GM20000 (cell line): ENCODE data around the gene ZNF800.
"Not testable (repeated sequence)": the region's sequence is repeated elsewhere in the genome, so short reads cannot be mapped to it uniquely, and the experiment has no call there.

Experiments
- DNase-seq: peaks from one replicate; pipeline ENCODE4 v3.0.0; 2012; ENCODE audit warnings: low spot score
- TF ChIP-seq, protein P1 (sequence below): IDR thresholded peaks from 2 replicates; pipeline ENCODE4 v1.5.1; 2012; ENCODE audit warnings: mild to moderate bottlenecking, control low read depth; ENCODE audit errors: extremely low read depth, missing control alignments

ZNF800 gene, protein sequence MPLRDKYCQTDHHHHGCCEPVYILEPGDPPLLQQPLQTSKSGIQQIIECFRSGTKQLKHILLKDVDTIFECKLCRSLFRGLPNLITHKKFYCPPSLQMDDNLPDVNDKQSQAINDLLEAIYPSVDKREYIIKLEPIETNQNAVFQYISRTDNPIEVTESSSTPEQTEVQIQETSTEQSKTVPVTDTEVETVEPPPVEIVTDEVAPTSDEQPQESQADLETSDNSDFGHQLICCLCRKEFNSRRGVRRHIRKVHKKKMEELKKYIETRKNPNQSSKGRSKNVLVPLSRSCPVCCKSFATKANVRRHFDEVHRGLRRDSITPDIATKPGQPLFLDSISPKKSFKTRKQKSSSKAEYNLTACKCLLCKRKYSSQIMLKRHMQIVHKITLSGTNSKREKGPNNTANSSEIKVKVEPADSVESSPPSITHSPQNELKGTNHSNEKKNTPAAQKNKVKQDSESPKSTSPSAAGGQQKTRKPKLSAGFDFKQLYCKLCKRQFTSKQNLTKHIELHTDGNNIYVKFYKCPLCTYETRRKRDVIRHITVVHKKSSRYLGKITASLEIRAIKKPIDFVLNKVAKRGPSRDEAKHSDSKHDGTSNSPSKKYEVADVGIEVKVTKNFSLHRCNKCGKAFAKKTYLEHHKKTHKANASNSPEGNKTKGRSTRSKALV

DNA sequence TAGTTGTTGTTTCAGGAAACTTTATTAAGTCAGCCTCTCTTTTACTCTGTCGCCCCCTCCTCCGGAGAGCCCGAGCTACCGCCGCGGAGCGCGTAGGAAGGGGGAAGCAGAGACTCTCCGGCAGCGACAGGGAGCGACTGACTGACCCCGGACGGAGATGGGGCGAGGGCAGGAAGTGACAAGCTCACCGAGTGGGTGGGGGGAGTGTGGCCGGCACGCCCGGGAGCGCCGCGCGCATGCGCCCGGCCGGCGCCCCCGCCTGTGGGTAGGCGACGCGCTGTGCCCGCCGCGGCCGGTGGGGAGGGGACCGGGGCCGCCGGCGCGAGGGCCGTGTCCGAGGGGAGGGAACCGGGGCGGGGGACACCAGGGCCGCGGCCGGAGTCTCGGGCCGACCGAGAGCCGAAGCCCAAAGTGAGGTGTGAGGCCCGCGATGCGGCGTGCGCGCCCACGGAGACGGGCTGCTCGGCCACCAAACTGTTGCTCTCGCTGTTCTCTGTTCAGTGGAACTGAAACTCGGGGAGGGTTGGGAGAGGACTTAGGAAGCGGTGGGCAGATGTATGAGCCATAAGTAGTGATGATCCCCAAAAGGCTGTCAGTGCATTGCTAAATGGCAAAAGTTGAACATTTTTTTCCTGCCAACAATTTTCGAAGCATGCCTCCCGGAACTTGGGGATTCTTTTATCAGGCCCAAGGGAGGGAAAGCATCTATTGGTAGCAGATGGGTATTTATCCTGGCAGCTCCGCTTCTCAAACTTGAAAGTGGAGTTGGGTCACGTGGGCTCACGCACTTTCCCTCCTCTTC lies at the start of gene ZNF800:
ZNF800 (minus strand) TSS at position 143 of the 802 bp plus-strand sequence. CDS start 1,151 bp downstream, outside the sequence.
- DNase-seq: peak; percentile 98
- TF ChIP-seq, protein P1, sequence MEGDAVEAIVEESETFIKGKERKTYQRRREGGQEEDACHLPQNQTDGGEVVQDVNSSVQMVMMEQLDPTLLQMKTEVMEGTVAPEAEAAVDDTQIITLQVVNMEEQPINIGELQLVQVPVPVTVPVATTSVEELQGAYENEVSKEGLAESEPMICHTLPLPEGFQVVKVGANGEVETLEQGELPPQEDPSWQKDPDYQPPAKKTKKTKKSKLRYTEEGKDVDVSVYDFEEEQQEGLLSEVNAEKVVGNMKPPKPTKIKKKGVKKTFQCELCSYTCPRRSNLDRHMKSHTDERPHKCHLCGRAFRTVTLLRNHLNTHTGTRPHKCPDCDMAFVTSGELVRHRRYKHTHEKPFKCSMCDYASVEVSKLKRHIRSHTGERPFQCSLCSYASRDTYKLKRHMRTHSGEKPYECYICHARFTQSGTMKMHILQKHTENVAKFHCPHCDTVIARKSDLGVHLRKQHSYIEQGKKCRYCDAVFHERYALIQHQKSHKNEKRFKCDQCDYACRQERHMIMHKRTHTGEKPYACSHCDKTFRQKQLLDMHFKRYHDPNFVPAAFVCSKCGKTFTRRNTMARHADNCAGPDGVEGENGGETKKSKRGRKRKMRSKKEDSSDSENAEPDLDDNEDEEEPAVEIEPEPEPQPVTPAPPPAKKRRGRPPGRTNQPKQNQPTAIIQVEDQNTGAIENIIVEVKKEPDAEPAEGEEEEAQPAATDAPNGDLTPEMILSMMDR: no peak

DNA sequence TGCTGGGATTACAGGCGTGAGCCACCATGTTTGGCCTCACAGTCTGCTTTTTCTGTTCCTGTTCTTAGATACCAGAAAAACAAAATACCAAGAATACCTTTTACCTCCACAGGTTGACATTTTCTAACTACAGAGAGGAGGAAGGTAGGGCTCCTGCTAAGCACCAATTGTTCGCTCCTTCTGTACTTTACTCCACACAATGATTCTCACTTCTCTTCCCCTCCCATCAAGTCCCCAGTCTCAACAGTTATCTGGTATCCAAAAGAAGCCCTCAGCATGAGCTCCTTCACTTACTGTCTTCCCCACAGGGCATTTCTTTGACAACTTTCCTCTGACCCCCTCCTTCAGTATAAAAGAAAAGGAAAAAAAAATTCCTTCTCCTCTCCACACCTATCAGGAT lies 47.7 kb upstream of the ZNF800 start:
- TF ChIP-seq, protein P1: no peak
- DNase-seq: no peak

DNA sequence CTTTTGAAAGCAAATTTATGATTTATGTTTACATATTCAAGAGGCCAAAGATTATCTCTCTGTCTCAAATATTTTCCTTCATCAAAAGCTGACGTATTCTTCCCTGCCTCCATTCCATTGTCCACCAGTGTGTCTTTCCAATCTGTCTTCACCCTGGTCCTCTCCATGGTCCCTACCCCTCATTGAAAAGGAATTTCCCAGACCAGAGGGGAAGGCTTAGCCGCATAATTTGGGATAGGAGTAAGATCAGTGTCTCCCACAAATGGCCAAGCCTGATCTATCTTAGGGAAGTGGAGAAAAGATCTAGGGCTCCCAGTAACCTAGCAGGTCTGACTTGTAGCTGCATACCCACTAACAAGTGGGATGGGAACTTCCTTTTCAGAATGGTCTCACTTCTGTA lies 46.3 kb upstream of the ZNF800 start:
- no peak for DNase-seq
- TF ChIP-seq, protein P1: no peak

DNA sequence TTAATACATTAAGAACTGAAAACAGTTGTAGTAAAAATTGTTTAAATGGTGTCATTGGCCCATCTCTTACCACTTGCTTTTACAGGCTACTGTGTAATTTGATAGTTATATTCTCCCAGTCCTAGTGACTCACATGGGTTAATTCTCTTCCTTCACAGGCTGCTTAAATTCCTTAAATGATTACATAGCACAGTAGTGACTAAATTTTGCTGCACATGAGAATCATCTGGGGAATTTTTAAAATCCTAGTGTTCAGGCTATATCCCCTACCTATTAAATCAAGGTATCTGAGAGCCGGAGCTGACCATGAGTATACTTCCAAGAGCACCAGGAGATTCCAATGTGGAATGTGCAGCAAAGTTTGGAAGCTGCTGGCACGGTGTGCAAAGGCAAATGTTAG lies 45.3 kb upstream of the ZNF800 start:
- DNase-seq: no peak
- TF ChIP-seq, protein P1: no peak

DNA sequence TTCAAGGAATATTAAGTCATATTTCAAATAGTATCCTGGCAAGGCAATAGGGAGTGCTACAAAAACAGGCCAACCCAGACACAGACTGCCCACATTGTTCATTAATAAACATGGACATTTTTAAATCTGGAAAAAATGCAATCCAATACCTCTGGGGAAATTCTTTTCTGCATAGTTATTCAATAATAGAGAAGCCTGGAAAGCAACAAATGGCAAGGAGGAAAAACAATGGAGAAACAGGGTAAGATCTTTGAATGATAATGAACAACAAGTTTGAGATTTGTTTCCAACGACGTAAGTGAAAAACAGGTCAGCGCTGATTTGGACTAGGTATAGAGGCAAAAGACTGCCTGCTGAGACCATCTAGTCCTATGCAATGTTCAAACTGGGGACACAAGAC lies 44.7 kb upstream of the ZNF800 start:
- DNase-seq: no peak
- TF ChIP-seq, protein P1: no peak

DNA sequence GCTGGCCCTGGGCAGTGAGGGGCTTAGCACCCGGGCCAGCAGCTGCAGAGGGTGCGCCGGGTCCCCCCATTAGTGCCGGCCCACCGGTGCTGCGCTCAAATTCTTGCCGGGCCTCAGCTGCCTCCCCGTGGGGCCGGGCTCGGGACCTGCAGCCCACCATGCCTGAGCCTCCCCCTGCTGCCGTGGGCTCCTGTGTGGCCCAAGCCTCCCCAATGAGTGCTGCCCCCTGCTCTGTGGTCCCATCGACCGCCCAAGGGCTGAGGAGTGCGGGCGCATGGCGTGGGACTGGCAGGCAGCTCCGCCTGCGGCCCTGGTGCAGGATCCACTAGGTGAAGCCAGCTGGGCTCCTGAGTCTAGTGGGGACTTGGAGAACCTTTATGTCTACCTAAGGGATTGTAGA lies 36.8 kb upstream of the ZNF800 start:
- not testable (repeated sequence) for DNase-seq

DNA sequence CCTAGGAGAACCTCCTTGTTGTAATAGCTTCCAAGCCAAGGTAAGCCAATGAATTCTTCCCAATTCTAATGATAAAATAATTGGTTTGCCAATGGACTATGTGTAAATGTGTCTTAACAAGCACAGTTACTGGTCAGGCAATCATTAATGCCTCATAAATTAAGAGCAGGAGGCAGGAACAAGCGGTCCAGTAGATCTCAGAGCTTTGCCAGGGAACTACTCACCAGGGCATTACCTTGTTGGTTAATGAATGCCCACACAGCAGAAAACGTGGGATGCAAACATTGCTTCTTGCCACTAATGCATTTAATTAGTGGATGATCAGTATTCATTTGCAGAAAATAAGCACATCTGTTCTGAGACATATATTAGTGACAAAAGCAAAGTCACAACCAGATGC lies 26.7 kb upstream of the ZNF800 start:
- DNase-seq: no peak
- TF ChIP-seq, protein P1: no peak
